CMK (cell line): ENCODE data around the gene GRK3.
A peak's percentile ranks its signal among the peaks of the same experiment; 100 is the strongest.

Experiments
- DNase-seq: peaks from one replicate; pipeline ENCODE4 v3.0.0-alpha.2; 2010; ENCODE audit warnings: low read depth

Gene GRK3

GRCh38 chr22:25736378-25737011 is 172.0 kb downstream of the GRK3 start:
- DNase-seq = no peak

DNA sequence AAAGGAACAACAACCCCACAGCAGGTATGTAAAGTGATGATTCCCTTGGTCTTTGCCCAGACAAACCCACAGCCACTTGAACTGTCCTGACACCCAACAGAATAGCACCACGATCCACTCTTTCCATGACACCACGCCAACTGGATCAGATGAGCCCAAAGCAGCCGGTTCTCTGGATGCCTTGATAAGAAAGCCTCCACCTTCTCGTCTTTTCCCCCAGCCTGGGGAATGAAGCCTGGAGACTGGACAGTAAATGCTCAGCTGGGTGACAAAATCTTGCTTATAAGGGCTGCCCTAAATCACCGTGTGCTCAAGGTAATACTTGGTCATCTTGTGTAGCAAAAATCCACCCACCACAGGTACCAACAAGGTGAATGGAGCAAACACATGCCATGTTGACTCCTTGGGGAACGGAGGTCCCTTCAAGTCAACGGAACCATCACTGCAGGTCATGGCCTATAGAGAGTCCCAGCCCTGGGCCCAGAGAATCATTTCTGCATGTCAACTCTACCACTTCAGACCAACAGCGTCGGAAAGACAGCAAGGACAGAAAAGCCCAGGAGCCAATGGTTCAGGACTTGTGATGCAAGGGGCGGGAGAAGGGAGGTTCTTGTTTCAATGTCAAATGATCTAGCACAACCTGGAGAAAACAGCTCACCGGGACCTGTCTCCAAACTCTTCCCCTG is 175.3 kb downstream of the GRK3 start:
- no peak for DNase-seq

DNA sequence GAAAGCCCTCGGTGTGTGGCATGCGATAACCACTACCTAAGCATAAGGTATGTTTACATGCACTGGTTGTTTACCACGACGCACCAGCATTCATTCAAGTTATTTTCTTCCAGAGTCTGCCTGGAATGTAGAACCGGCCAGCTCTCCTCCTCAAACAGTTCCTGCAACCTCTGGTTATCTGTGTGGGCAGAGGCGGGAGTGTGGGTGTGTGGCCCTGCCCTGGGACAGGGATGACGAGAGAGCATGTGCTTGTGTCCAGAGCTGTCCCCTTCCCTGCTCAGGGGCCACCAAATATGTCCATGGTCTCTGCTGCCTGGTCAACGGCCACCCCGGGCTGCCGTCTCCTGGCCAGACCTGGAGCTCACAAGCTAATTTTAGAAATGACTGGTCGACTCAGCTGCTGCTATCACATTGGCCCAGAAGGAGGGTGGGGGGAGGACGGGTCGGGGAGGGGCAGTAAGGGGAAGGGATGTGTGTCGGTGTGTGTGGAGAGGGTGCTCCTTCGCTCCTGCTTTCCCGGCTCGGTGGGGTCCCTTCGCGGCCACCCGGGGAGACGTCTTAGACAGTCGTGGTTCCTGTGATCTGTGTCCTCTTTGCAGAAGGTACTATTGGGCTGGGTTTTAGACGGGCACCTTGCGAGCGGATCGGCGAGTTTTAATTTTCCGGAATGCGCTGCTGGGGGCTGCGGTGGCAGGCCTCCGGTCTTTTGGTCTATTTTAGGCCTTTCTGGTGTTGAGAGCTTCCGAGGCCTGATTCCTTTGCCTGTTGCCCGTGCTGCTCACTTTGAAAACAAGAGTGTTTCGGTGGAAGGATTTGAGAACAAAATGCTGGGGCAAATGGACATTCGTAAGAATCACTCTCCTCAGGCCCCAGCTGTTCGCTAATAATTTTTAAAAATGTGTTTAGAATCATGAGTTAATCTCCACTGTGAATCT is 177.5 kb downstream of the GRK3 start, which contains the start of gene MYO18B:
Gene MYO18B (plus strand): TSS at position 497 of the 935 bp plus-strand sequence. CDS start 18,905 bp downstream, outside the sequence.
- DNase-seq = peak; percentile 57

- DNase-seq = no peak
Measured at GRCh38 chr22:25742918-25743708, 178.6 kb downstream of the GRK3 start.

DNA sequence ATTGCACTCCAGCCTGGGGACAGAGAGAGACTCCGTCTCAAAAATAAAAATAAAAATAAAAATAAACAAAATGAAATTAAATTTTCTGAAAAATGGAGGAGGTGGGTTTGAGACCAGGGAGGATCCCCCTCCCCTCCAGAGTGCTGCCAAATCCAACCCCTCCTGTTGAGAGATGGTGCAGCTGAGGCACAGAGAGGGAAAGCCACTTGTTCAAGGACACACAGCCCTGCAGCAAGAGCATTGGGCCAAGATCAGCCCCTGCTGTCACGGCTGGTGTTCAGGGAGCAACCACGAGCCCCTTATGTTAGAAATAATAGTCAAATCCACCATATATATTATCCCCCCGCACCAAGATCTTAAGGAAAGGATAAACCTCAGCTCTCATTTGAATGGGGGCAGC is 180.2 kb downstream of the GRK3 start:
- DNase-seq = no peak

DNA sequence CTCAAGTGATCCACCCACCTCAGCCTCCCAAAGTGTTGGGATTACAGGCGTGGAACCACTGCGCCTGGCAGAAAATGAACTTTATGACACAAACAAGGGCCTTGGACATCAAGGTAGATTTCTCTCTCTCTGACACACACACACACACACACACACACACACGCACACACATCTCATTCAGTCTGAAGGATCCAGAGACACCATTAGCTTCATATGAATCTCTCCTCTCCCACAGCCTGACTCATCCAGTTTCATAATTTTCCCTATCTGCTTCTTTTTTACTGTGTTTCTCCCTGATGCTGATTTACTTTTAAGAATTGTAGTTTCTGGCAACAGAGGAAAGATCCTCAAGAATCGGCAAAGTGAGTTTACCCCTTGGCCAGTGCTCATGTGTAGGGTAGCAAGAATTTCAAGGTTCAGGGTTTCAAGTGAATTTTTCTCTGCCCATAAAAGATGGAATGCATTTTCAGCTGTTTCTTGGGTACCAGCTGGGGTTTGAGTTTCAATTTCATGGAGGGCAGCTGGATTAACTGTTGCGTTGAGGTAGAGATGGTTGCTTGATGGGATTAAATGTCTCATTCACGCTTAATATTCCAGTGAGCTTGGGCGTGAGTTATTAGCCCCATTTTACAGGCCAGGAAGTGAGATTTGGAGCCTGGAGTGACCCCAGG is 181.0 kb downstream of the GRK3 start:
- no peak for DNase-seq

DNA sequence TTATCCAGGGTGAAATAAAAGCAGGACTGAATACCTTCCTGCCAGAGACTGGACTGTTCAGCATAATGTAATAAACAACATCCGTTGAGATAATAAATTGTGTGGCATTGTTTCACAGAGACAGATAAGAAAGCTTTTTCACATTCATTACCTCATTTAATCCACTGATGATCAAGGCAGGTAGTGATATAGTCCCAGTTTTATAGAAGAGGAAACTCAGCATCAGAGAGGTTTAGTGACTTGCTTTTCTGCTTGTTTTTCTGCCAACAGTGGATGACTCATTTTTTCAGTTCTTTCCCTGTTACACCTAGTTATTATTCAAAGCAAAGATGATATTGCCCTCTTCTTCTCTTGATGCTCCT is 181.5 kb downstream of the GRK3 start:
- no peak for DNase-seq

DNA sequence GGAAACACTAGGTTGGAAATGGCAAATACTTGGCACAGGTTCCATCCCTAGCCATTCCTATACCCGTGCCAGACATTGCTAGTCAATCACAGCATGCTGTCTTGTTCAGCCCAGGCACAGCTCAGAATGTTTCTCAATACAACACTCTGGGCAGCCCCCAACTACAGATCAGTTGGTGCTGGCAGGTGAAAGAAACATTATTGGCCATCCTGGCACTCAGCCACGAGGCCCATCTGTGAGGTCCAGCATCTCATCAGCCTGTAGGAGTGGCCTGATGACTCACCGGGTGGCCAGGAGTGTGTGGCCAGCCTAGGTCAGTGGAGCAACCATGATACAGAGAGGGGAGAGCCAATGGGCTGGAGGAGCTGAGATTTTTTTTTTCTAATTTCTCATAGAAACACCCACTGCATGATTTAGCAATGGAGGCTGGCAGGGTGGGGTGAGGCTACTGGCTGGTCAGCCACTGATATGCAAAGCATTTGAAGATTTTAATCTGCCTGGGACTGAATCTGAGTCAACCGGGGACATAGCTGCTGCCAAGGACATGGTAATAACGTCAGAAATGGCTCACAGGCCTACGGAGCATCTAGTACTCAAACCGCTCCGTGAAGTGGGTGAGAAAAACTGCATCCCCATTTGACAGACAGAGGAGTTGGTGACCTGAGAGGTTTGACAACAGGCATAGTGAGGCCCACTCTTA is 182.9 kb downstream of the GRK3 start:
- DNase-seq = no peak

DNA sequence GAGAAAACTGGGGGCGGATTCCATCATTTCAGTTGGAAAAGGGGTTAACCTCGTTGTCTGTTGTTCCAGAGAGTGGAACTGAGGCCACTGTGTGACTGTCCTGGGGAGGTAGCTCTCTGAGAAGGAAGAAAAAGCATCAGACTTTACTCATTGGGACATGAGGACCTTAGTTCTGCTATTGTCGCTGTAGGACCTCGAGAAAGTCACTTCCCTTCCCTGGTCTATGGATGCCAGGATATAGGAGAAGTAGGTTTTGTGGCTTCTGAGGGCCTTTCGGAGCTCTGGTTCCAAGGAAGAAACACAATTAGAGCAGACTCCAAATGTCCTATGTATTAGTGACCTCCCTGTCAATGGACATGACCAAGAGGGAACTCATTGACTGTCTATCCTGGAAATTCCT is 183.7 kb downstream of the GRK3 start:
- no peak for DNase-seq

DNA sequence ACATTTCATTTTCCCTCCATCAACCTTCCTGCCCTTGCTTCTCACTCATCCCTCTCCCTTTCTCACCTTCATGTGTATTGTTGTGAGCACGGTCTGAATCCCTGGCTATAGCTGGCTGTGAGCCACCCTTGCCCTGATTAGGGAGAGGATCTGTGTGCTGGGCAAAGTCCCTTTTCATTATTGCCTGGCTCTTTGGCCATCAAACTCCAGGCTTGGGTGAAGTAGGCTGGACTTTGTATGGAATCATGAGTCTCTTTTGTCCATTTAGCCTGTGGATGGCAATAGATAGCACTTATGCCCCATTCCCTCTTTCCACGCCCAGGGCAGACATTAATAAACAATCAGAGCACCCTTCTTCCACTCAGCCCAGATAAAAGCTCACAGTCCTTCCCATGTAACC is 184.2 kb downstream of the GRK3 start:
- no peak for DNase-seq

DNA sequence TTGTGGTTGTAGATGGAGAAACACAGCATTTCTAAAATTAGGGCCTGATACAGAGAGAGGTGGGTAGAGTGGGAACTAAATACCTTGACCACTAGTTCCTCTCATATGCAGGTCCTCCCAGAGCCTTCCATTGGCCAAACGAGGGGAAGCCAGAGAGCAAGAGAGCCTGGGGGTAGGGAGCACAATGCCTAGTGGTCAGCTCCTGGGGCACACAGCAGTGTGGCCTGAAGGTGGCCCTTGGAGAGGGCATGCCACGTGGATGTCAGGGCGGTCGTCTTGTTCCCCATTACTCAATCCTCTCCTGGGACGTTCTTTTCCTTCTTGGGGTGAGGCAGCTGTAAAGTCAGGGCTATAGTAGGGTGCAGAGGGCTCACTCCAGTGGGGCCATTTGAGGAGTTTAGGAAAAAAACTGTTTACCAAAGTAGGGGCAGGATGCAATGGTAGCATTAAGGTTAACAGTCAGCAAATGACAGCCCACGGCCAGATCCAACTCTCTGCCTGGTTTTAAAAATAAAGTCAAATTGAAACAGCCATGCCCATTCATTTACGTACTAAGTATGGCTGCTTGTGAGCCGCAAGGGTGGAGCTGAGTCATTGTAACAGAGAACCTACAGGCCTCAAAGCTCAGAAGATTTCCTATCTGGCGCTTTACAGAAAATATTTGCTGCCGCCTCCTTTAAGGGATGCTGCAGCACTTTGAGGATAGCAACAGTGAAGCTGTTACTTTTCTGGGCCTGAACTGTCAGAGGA is 185.1 kb downstream of the GRK3 start:
- no peak for DNase-seq

DNA sequence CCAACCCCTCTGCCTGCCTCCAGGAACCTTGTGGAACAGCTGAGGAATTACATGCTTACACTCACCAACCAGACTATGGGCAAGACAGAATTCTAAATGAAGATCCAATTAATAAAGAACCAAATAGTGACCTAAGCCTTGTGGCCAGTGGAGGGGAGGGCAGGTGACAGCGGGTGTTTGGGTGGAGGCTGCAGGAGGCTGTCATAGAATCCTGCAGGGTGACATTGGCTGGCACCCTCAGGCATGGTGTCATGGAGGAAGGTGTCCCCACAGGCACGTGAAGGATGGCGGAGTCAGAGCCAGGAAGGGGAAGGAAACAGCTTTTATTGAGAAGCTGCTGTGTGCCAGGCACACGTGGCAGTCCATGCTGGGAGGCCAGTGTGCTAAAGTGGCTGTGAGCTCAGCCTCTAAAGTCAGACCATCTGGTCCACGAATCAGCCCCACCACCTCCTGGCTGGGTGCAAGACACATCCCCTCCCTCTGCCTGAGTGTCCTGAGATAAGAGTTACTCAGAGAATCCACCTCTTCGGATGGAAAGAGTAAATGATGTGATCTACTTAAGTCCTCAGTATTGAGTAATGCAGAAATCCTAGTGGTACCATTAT is 186.2 kb downstream of the GRK3 start:
- no peak for DNase-seq

DNA sequence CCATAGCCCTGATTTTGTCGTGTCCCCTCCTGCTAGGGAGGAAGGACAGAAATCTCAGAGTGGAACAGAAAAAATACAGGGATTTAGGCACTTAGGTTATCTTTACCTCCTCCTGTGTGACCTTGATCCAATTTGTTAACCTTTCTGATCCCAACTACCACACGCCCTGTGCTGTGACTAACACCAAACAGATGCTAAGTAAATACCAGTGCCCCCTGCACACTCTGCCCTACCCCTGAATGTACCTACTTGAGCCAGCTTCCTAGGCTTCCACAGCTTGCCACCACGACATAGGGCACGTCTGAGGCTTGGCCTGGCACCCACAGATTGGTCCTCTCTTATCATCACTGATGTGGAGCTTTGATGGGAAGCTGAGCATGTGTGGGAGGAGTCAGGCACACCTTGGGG is 186.7 kb downstream of the GRK3 start:
- DNase-seq = no peak

GRCh38 chr22:25752615-25753214 is 188.2 kb downstream of the GRK3 start:
- DNase-seq = no peak

DNA sequence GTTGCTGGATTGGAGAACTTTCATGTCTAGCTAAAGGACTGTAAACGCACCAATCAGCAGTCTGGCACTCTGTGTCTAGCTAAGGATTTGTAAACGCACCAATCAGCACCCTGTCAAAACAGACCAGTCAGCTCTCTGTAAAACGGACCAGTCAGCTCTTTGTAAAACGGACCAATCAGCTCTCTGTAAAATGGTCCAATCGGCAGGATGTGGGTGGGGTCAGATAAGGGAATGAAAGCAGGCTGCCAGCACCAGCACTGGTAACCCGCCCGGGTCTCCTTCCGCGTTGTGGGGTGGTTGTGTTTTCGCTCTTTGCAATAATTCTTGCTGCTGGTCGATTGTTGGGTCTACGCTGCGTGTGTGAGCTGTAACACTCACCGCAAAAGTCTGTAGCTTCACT is 188.8 kb downstream of the GRK3 start:
- no peak for DNase-seq

- DNase-seq = no peak
Measured at GRCh38 chr22:25754527-25755202, 190.2 kb downstream of the GRK3 start.

DNA sequence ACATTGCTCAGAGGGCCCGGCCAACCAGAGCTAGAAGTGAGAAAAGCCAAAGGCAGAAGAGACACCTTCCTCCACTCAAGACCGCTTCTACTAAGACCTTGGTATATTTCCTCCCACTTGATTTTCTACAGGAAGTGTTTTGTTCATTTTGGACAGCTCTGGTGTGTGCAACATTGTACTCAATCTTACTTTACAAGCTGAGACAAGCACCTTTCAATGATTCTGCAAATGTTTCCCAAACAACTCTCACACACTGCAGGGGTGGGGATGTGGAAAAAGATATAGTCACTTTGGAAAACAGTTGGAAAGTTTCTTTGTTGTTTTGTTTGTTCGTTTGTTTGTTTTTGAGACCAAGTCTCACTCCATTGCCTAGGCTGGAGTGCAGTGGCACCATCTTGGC is 193.2 kb downstream of the GRK3 start:
- no peak for DNase-seq

- no peak for DNase-seq
Measured at GRCh38 chr22:25758316-25758715, 193.8 kb downstream of the GRK3 start.

DNA sequence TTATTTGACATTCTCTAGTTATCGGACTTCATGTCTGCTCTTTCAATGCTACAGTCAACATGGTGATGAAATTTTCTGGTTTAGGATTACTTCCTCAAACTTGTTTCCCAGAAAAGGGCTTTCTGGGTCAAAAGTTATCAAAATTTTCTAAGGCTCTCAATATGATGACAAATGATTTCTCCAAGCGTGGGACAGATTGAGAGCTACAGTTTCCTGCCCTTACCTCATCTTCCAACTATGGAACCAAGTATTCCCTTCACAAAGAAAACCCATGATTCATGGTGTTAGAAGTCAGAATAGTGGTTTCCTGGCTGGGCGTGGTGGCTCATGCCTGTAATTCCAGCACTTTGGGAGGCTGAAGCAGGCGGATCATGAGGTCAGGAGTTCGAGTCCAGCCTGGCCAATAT is 195.4 kb downstream of the GRK3 start:
- no peak for DNase-seq
